HepG2 (cell line): ENCODE data around the gene MAGI1. TPM values are rescaled to one million over a fixed set of nuclear protein-coding genes. Genes with fewer than 3 reads are reported as not detected.

Experiments
- ATAC-seq: fragments of 200-7000 bp; cut with Tn5 transposase; 3 replicates; pipeline ENCODE4 v1.9.1; 2020; ENCODE audit warnings: mild to moderate bottlenecking, moderate library complexity
- BruUV-seq: library from RNA; stranded (reverse); fragments of 400-500 nt; replicated peaks from 2 replicates; lab custom pipeline; 2021; lab: Mats Ljungman, UMichigan
- CTCF ChIA-PET: fragments of 300-600 bp; formaldehyde crosslinking; extraction: SDS; loops from one replicate; lab custom pipeline; 2021; ENCODE audit warnings: low total read pairs, inconsistent platforms, low intra/inter-chr PET ratio; lab: Yijun Ruan, JAX
- POLR2A ChIA-PET: fragments of 350-600 bp; sonication (Branson Sonifier 250); formaldehyde crosslinking; loops from one replicate; lab custom pipeline; 2020; ENCODE audit warnings: antibody characterized with exemption, inconsistent platforms; lab: Yijun Ruan, JAX
- DNase-seq: peaks from one replicate; pipeline ENCODE4 v3.0.0-alpha.2; 2015; ENCODE audit warnings: low spot score
- FAIRE-seq: peaks from 3 replicates; lab custom pipeline; 2011; peaks lifted over from hg19 to GRCh38; lab: Jason Lieb, UNC
- H2AFZ ChIP-seq: one replicate; pipeline ENCODE4 v1.6.1; 2011; ENCODE audit warnings: low read length, inconsistent platforms
- H3K27ac ChIP-seq: fragments of 300-600 bp; 3 replicates; pipeline ENCODE4 v1.8.0; 2011; ENCODE audit warnings: mixed run types, mild to moderate bottlenecking, mixed read lengths, low read length, inconsistent platforms; ENCODE audit not compliant: insufficient read depth; ENCODE audit errors: extremely low read length
- H3K27me3 ChIP-seq, 2 experiments: fragments of 200-600 bp in 1 of 2; 2 replicates in 1 of 2; 3 replicates in 1 of 2; pipeline versions ENCODE4 v1.6.0 to v1.8.0; 2011; ENCODE audit warnings: low read length in 2 of 2, mild to moderate bottlenecking in 2 of 2, moderate library complexity in 2 of 2, inconsistent platforms in 1 of 2; ENCODE audit not compliant: insufficient read depth in 2 of 2, control insufficient read depth in 1 of 2
- H3K36me3 ChIP-seq, 2 experiments: fragments of 200-600 bp in 1 of 2; replicated peaks in 1 of 2; 2 replicates in 1 of 2; 3 replicates in 1 of 2; pipeline versions ENCODE4 v1.5.1 to v1.8.0; 2011; ENCODE audit warnings: low read length in 2 of 2, inconsistent platforms in 1 of 2; ENCODE audit not compliant: insufficient read depth in 2 of 2, control insufficient read depth in 1 of 2
- H3K4me1 ChIP-seq: 2 replicates; pipeline ENCODE4 v1.5.1; 2012; ENCODE audit warnings: low read length, inconsistent platforms; ENCODE audit not compliant: insufficient read depth
- H3K4me2 ChIP-seq: 2 replicates; pipeline ENCODE4 v1.6.0; 2011; ENCODE audit warnings: low read depth, low read length, inconsistent platforms
- H3K4me3 ChIP-seq, 3 experiments: fragments of 200-600 bp in 1 of 3; sonication (generic), shearing (Covaris generic) in 1 of 3; replicated peaks in 1 of 3; 2 replicates each; pipeline ENCODE4 v1.5.1; 2011 to 2016; ENCODE audit warnings: low read length in 3 of 3, inconsistent platforms in 2 of 3, low read depth in 2 of 3, mild to moderate bottlenecking in 2 of 3, control low read depth in 1 of 3, mixed read lengths in 1 of 3; ENCODE audit not compliant: insufficient read depth in 1 of 3
- H3K79me2 ChIP-seq: one replicate; pipeline ENCODE4 v1.6.1; 2011; ENCODE audit warnings: low read length, inconsistent platforms; ENCODE audit not compliant: insufficient read depth
- H3K9ac ChIP-seq: 2 replicates; pipeline ENCODE4 v1.6.0; 2011; ENCODE audit warnings: mild to moderate bottlenecking, low read depth, low read length, inconsistent platforms; ENCODE audit not compliant: insufficient read depth
- H3K9me3 ChIP-seq: 2 replicates; pipeline ENCODE4 v1.5.1; 2012; ENCODE audit warnings: mild to moderate bottlenecking, low read length
- H4K20me1 ChIP-seq: 2 replicates; pipeline ENCODE4 v1.6.0; 2011; ENCODE audit warnings: inconsistent platforms, mild to moderate bottlenecking, low read length, moderate library complexity; ENCODE audit not compliant: insufficient read depth
- AHR ChIP-seq: IDR thresholded peaks from 2 replicates; pipeline ENCODE4 v1.6.1; 2018; ENCODE audit warnings: missing genetic modification reagents, missing compliant biosample characterization
- DNMT3B ChIP-seq: conservative IDR thresholded peaks from 2 replicates; pipeline ENCODE4 v1.6.1; 2016; ENCODE audit warnings: missing biosample characterization, control low read depth
- RXRB ChIP-seq: IDR thresholded peaks from 2 replicates; pipeline ENCODE4 v1.6.1; 2016; ENCODE audit warnings: borderline replicate concordance, missing genetic modification reagents, missing compliant biosample characterization
- ZIK1 ChIP-seq: sonication (generic); formaldehyde crosslinking; IDR thresholded peaks from 2 replicates; pipeline ENCODE4 v1.5.0; 2020; ENCODE audit warnings: mild to moderate bottlenecking, low read depth, missing genetic modification reagents, borderline replicate concordance
- ZNF10 ChIP-seq: sonication (generic); formaldehyde crosslinking; IDR thresholded peaks from 2 replicates; pipeline ENCODE4 v1.4.0; 2020; ENCODE audit warnings: mild to moderate bottlenecking, low read depth, missing genetic modification reagents, borderline replicate concordance
- WGBS: methylation state at CpG from one replicate; pipeline ENCODE4 v1.1.6; 2017; ENCODE audit warnings: low lambda C conversion rate; 5-methylcytosine and 5-hydroxymethylcytosine counted together
- in situ Hi-C: cut with HindIII; loops from 2 replicates; pipeline ENCODE4 v1.10.0; 2017; ENCODE audit warnings: low pct_unique_long_range_greater_than_20kb; ENCODE audit not compliant: extremely low pct_ligation_motif_present
- intact Hi-C: fragments of 100-400 bp; cut with micrococcal nuclease; formaldehyde crosslinking; loops from one replicate; pipeline ENCODE4 v1.10.0; 2022; ENCODE audit not compliant: unreplicated experiment
- polyA plus RNA-seq, 8 experiments: library from polyadenylated mRNA; depleted of rRNA in 3 of 8; stranded (reverse) in 7 of 8; unstranded in 1 of 8; fragments of >200 nt; fragmentation: Illumina TruSeq in 4 of 8; extraction: Trizol in 4 of 8; gene quantifications; 2 replicates each; pipeline versions ENCODE4 v1.2.1 to v1.2.3, GENCODE V29; 2011 to 2016; ENCODE audit warnings: low read depth in 4 of 8, missing spikeins in 1 of 8, mixed read lengths in 1 of 8; ENCODE audit not compliant: insufficient read depth in 1 of 8
- total RNA-seq, 5 experiments: library from RNA; depleted of rRNA; stranded (reverse); fragments of >200 nt; fragmentation: Illumina TruSeq; extraction: Trizol; gene quantifications; 2 replicates each; pipeline ENCODE4 v1.2.3, GENCODE V29; 2016; ENCODE audit warnings: low read depth in 1 of 5
- TF ChIP-seq, protein P1 (sequence below): sonication (generic); formaldehyde crosslinking; IDR thresholded peaks from 2 replicates; pipeline ENCODE4 v1.8.1; 2022; ENCODE audit warnings: mild to moderate bottlenecking, missing genetic modification reagents
- TF ChIP-seq, protein P2 (sequence below): sonication (generic); formaldehyde crosslinking; IDR thresholded peaks from 2 replicates; pipeline ENCODE4 v1.5.0; 2020; ENCODE audit warnings: mild to moderate bottlenecking, low read depth, missing genetic modification reagents, borderline replicate concordance
- TF ChIP-seq, protein P3 (sequence below): sonication (generic); formaldehyde crosslinking; IDR thresholded peaks from 2 replicates; pipeline ENCODE4 v1.4.0; 2020; ENCODE audit warnings: mild to moderate bottlenecking, missing genetic modification reagents

Gene MAGI1
- total and polyA plus RNA-seq, 2 of the 13 experiments (the other 11 are each of a cell fraction or from before 2014, with no cell fraction given), result 22.2 to 26.0 TPM

DNA sequence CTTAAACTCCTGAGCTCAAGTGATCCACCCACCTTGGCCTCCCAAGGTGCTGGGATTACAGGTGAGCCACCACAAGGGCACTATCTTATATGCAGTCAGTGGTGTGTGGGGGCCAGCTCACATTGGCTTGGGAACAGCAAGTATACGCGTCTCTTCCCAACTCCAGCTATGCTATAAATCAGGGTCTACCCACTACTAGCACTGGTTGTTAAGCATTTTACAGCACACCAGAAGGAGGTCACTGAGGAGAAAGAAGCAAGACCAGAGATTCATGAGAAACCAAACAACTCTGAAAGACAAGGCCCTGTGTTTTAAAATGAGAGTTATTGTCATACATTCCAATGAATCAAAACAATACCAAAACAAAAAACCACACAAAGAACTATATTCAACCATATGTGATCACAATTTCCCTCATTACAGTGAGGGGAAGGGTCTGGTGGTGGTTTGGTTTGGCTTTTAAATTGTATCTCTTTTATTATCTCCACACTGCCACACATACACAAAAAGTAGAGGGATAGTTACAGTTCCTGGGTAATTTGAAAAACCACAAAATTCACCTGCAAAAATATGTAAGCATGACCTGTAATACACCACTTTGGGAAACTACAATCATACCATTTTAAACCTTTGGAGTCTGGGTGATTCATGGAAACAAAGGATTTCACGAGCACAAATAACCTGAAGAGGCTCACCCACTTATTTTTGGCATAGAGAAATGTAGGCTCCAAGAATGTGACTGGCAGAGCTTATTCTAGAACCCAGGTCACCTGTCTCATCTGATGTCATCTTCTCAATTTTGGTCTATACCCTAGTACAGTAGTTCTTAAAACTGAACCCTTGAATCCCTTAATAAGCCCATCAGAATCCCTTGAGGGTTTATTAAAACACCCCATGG is 5.2 kb downstream of the MAGI1 start:
- H3K4me1 ChIP-seq, result peaks cover 40% of the 10 kb centered on the region

More for the DNA sequence above, 5.2 kb downstream of the MAGI1 start:
- Histone ChIP-seq H3K4me3 (no peak overlapping the region), H3K27ac (no peak overlapping the region), H3K4me2 (0 out of 2 replicates have a peak overlapping the region, but pooled peaks have one; percentile 3), H4K20me1 (peaks cover 43% of the 10 kb centered on the region), H2AFZ (no peak overlapping the region), H3K36me3 (peaks cover 0 to 1% of the 10 kb centered on the region in 2 experiments; a peak in 1 of 5 replicates), H3K9ac (no peak overlapping the region), H3K79me2 (peaks cover 95% of the 10 kb centered on the region), H3K27me3 (no peaks in the 10 kb centered on the region; a peak in 1 of 5 replicates), H3K9me3 (no peaks in the 10 kb centered on the region)
- FAIRE-seq (no peak), ATAC-seq (no peak), DNase-seq (no peak)
- CTCF ChIA-PET, result no interaction called here
- intact Hi-C loops, result loop anchor here (10.0 kb wide), 1 partner anchor 109 kb away; no protein-coding TSS in a partner anchor
- TF ChIP-seq, protein P1, sequence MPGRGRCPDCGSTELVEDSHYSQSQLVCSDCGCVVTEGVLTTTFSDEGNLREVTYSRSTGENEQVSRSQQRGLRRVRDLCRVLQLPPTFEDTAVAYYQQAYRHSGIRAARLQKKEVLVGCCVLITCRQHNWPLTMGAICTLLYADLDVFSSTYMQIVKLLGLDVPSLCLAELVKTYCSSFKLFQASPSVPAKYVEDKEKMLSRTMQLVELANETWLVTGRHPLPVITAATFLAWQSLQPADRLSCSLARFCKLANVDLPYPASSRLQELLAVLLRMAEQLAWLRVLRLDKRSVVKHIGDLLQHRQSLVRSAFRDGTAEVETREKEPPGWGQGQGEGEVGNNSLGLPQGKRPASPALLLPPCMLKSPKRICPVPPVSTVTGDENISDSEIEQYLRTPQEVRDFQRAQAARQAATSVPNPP (CRISPR knock-in tag), result no peak
- TF ChIP-seq ZIK1 (no peak), ZNF10 (CRISPR knock-in tag) (no peak), AHR (CRISPR knock-in tag) (no peak), RXRB (CRISPR knock-in tag) (no peak), DNMT3B (CRISPR knock-in tag) (no peak)
- TF ChIP-seq, protein P2, sequence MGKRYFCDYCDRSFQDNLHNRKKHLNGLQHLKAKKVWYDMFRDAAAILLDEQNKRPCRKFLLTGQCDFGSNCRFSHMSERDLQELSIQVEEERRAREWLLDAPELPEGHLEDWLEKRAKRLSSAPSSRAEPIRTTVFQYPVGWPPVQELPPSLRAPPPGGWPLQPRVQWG, result no peak
- TF ChIP-seq, protein P3, sequence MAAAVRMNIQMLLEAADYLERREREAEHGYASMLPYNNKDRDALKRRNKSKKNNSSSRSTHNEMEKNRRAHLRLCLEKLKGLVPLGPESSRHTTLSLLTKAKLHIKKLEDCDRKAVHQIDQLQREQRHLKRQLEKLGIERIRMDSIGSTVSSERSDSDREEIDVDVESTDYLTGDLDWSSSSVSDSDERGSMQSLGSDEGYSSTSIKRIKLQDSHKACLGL, result no peak
- POLR2A ChIA-PET, result no interaction called here
- in situ Hi-C loops, result no loop called here
- WGBS, result 92% methylated on average over 3 of the region's 3 CpGs
- BruUV-seq, result no TSS peak
